HG03066 (cell line): ENCODE data around the gene EFHD2.
"Not testable (repeated sequence)": the region's sequence is repeated elsewhere in the genome, so short reads cannot be mapped to it uniquely, and the experiment has no call there.

Experiments used
- ATAC-seq: cut with Tn5 transposase; IDR thresholded peaks from one replicate; pipeline ENCODE4 v1.9.1; 2021; ENCODE audit warnings: low read depth; ENCODE audit not compliant: unreplicated experiment

Gene EFHD2

DNA sequence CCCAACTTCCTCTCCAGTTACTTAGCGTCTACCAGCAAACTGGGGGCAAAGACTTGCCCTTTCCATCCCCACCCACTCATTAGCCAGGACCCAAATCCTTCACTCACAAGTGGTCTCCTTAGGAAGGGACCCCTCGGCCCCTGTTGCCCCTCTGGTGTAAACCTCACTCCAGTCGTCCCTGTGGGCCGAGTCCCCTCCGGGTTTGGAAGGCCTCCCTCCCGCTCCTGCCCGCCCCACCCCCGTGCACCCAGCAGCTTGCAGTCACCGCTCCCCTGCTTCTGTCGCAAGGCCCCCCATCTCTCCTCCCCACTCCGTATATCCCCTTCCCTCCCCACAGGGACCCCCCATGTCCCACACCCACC lies 1.2 kb downstream of the EFHD2 start:
- no peak for ATAC-seq

DNA sequence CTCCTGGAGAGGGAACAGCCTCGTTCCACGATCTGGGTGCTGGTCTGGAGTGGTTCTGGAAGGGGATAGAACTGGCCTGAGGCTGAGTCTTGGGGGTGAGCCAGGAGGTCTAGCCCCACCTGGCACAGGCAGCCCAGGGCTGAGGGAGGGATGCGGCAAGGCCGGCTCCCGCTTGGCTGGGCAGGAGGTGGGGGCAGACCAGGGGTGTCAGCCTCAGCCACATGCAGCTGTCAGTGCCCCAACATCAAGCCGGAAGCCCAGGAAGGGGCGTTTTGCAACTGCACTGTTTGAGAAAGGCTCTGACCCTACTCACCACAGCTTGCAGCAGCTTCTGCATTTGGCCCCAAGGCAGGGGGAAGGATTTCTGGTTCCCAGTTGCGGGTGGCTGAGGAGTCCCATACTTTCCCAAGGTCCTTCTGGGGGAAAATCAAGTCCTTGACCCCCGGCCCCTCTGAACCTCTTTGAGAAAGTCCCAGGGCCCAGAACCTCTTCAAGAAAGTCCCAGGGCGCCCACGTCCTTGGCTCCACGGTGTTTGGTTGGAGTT lies 2.0 kb downstream of the EFHD2 start:
- ATAC-seq: peak; percentile 50

DNA sequence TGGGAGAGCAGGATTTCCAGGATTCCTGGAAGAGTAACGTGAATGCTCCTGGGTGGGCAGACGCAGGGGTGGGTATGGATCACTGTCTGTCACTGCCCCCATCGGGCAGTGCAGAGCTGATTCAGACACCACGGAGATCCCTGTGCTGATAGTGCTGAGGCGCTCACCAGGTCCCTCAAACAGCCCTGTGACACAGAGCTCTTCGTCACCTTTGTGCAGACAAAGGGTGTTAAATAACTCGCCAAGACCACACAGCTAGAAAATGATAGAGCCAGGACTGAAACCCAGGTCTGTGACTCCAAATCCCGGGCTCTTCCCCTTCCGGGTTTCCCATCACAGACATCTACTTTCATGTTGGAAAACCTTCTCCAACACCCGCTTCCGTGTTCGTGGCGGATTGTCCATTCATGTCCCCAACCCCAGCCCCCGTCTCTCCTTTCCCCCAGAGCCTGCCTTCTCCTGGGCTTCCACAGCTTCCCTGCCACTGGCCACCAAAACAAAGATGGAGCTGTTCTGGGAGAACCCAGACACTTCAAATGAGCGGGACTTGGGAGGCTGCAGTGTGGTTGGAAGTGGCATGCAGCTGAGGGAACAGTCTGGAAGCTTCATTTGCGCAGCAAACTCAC lies 2.6 kb downstream of the EFHD2 start:
- no peak for ATAC-seq

DNA sequence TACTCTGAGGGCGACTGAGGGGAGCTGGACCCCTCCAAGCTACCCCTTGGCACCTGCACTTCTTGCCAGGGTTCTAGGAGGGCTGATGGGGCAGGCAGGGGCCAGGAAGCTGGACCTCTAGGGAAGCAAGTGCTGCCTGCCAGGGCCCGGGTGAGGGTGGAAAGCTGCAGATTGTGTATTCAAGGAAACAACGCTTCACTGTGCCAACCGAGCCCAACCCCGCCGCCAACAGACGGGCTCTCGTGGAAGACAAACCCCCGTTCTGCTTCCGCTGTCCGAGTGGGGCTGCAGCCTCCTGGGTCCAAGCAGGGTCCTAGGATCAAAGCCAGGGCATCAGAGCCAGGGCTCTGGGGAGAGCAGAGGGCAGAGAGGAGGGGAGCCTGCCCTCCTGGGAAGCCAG lies 3.2 kb downstream of the EFHD2 start:
- no peak for ATAC-seq

DNA sequence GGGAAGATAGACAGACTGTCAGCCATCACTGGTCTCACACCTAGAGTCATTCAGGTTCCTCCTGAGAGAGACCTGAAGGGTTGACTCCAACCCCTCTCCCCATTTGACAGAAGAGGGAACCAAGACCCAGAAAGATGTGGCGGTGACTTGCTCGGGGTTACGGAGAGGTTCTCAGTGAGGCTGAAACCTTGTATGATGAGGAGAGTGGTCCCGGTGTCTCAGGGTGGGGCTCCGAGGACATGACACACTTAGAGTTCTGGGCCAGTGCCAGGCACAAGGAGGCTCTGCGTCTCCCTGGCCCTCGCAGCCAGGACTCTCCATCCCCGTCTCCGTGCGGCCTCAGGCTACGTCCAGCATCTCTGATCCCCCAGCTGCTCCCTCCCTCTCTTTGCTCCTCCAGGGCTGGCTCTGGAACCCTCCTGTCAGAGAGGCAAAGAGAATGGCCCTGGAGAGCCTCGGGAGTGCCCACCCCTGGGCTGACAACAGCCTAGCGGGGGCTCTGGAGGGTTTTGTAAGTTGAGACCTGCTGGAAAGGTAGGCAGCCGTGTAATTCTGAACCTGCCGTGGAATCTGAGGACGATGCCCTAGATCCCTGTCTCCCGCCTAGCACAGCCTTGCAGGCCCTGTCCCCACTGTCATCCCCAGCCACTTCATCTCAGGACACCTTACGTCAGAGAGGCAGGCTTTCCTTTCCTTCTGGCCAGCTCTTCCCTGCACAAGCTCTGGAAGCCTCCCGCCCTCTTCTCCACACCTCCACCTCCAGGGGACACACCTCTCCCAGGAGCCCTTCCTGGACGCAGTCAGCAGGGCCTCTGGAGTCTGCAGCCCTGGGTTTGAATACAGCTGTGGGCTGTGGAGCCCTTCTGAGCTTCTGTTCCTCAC lies 4.1 kb downstream of the EFHD2 start:
- ATAC-seq: no peak

DNA sequence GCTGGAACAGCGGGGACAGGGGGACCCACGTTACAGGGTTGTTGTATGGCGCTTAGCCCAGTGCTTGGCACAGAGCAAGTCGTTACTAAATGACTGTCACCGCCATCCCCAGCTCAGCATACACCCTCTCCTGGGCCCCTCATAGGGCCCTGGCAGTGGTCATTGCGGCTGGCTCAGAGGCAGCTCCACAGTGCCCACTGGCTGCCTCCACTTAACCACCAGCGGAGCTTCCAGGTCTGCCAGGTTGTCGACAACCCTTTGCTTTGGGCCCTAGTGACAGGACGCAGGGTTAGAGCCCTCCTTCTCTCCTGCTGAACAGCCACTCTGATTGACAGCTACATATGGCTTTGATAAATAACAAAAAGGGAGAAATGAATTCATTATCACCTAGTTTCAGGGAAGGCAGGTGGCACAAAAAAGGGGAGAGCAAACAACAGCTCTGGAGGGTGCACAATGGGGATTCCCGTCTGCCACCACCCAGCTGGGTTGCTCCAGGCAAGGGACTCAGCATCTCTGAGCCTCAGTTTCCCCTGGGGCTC lies 4.8 kb downstream of the EFHD2 start:
- ATAC-seq: no peak

DNA sequence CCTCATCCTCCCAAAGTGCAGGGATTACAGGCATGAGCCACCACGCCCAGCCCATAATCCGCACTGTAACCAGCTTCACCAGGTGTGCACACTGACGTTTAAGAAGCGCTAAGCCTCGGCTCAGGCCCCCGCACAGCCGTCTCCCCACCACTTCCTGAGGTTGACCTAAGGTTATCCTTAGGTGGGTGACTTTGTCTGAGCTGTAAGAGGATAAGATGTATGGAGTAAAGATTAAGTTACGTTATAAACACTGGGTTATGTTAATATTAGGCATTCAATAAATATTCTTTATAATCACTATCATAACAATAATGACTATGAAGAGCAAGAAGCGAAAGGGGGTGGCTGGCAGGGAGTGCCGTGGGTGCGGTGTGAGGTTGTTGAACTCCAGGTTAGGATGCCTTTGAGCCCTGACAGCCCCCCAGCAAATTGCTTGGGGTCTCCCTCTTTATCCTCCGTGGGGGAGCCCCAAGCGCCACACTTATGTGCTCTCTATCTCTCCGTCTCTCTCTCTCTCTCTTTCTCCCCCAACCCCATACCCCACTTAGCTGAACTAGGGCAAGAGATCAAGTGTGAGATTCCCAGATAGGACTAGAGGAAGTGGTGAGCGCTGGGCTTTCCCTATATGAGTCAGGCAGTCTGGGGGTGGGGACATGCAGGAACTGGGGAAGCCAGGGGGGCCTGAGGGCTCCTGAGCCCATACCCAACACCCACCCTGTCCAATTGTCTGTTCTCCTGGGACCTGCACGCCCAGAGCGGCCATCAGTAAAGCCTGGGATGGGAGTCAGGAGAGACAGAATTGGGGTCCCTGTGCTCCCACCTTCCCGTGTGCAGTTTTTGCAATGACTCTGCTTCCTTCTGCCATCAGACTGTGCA lies 7.6 kb downstream of the EFHD2 start:
- peak; percentile 53 for ATAC-seq

DNA sequence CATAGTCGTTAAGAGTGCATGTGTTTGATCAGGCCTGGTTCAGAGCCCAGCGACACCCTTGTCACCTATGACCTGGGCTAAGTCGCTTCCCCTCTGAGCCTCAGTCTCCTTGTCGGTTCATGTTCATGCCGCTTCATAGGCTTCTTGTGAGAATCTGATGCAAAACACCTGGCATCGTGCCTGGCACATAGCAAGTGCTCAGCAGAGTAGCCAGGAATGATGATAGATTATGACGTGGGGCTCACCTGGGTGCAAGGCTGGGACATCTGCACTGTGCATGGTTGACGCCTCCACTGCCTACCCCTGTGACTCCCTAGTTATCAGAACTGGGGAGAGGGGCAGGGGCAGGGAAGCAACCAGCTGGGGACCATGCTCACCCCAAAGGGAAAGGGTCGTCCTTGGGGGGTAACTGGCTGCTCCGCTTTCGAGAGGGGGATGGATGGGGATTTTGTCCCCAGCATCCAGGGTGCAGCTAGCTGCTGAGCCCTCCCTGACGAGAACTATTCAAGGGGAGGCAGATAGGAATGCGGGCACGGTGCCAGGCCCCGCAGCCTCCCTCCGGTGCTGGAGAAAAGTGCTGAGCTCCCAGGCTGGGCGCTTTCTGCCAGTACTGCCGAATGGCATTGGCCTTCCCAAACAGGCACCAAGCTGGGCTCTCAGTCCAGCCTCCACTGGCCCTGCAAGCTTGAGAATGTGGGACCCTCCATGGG lies 9.3 kb downstream of the EFHD2 start:
- ATAC-seq: no peak

DNA sequence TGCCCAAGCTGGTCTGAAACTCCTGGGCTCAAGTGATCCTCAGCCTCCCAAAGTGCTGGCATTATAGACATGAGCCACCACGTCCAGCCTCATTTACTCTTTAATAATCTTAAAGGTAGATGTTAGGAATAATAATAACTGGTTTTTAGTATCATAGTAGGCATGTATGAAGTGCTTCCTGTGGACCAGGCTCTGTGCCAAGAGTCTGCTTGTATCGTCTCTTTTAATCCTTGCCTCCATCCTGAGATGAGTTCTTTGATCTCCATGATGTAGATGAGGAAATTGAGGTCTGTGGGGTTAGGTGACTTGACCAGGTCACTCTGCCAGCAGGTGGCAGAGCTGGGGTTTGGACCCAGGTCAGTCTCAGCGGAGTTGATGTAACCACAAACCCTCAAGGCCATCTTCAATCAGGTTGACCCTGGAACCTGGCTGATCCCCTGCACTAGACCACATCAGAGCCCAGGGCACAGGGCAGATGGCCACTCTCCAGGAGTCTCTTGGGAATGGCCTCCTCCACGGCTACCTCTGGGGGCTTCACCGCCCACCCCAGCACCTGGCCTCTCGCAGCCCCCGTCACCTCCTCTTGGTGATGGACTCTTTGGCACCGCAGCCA lies 11.3 kb downstream of the EFHD2 start:
- ATAC-seq: no peak

DNA sequence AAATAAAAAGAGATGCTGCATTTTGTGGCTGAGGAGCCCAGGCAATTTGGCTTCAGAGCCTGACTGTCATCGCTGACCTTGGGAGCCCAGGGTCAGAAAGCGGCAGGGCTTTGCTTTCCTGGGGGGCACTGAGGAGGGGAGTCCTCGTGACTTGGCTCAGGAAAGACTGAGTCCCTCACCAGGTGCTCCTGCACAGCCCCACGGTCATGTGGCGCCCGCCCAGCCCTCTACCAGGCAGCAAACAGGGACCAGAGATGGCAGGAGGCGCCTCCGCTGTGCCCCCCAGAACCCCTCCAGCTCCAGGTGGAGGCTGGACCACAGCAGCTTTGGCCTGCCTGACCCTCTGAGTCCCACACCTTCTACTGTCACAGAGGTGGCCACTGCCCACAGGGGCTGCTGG lies 13.2 kb downstream of the EFHD2 start:
- no peak for ATAC-seq

DNA sequence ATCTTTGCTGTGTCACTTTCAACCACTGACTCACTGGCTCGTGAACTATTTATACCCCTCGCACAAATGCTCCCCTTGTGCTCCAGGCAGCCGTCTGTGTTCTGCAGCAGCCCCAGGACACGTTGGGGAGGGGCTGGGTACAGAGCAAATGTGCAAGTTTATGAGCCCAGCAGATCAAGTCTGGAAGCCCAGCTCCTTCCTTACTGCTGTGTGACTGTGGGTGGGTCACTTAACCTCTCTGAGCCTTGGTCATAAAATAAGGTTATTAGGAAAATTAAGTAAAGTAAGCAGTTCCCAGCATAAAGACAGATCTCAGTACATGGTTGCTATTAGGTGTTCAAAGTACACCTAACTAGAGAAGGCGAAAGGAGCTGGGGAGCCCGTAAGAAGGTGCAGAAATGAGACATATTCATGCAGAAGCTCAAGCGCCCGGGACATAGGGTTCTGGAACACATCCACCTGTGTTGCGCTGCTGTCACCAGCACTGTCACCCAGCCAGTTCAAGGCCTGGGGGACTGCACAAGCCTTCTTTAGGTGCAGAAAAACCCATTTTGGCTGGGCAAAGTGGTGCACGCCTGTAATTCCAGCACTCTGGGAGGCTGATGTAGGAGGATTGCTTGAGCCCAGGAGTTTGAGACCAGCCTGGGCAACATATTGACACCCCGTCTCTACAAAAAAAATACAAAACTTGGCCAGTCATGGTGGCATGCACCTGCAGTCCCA lies 13.8 kb downstream of the EFHD2 start:
- no peak for ATAC-seq

DNA sequence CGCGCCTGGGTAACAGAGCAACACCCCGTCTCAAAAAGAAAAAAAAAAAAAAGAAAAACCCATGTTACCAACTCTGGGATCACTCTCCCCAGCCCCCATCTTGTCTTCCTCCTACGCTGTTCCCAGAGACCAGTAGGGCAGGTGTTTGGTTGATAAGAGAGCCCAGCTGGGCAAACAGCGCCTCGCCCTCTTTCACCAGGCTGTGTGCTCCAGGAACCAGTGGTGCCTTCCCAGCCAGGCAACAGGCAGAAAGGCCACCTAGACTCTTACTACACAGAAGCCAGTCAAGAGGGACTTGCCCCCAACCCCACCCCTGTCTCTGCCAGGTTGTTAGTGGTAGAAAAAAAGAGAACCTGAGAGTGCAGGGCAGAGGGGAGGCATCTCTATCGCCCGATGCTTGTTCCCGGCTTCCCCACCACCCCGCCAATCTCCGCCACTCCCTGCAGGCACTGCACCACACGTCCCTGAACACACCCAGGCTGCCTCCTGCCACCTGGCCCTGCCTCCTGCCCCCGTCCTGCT lies 14.5 kb downstream of the EFHD2 start:
- ATAC-seq: no peak

DNA sequence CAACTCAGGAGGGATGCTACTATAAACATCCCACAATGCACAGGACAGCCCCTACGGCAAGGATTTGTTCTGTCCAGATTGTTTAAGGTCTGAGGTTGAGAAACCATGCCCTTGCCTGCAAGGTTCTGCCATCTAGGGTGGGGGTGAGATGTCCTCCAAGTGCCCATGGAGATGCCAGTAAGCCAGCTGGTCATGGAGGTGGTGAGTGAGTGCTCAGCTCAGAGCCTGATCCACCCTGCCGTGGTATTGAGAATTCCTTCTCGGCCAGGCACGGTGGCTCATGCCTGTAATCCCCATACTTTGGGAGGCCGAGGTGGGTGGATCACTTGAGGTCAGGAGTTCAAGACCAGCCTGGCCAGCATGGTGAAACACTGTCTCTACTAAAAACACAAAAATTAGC lies 15.3 kb downstream of the EFHD2 start:
- no peak for ATAC-seq

DNA sequence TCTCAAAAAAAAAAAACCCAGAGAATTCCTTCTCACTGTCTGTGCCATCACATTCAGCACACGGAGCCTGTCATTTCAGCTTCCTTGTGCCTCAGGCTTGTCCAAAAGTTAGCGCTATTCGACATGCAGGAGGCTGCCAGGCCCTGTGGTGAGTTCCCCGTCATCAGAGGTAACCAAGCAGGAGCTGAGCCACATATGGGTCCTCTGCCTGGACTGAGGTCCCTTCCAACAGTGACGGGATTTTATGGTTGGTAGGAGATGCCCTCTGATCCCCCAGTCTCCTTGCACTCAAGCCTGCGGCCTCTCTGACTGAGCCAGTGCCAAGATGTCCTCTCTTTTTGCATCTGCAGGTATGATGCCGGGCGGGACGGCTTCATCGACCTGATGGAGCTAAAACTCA lies 15.8 kb downstream of the EFHD2 start:
- no peak for ATAC-seq

DNA sequence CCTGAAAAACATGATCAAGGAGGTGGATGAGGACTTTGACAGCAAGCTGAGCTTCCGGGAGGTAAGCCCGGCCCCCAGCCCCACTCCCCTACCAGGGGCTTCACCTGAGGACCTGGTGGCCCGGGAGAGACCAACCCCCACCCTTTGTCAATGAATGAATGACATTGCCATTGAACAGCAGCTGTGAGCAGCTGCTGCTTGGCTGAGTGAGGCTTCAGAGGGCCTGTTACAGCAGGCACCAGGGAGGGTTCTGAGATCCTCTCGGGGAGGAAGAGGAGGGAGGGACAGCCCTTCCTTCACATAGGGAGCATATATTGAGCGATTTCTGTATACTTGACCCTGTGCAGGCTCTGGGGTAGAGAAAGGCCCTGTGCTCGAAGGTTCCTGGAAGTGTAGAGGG lies 16.3 kb downstream of the EFHD2 start:
- no peak for ATAC-seq

DNA sequence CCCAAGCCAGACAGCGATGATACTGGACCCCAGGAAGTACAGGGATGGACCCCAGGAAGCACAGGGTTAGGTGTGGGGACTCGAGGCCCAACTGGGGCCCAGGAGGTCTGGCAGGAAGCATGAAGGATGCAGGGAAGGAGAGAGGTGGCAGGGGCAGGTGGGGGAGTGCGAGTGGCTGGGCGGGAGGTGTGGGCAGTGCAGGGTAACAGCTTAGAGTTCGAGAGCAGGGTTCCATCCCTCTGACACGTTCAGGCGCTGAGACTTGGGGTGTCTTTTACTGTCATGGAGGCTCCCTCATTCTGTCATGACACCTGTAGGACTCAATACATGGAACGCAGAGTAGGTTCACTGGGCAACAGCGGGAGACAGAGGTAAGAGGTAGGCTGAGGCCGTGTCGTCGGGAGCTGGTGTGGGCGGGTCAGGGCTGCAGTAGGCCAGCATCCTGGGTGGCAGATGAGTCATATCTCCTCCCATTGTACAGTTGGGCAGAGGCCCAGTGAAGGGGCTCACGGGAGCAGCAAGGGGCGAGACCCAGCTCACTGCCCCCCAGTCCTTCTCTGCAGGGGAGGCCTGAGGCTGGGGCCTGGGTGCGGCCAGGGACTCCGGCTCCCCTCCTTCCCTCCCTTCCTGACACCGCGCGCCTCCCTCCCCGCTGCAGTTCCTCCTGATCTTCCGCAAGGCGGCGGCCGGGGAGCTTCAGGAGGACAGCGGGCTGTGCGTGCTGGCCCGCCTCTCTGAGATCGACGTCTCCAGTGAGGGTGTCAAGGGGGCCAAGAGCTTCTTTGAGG lies 17.0 kb downstream of the EFHD2 start:
- no peak for ATAC-seq

DNA sequence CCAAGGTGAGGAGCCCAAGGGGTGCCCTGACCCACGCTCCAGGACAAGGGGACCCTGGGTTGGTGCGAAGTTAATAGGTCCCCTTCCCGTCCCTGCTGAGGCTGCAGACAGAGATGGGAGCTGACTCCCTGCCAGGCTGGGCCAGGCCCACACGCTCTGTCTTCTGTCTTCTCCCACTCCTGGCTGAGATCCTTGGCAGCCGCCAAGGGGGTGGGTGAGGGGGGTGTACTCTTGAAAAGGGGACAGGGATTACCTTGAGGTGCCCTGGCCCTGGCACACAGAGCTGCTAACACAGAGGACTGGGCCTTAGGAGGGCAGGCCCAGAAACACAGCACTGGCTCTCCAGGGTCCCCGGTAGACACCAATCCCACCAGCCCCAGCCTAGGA lies 17.6 kb downstream of the EFHD2 start:
- no peak for ATAC-seq

DNA sequence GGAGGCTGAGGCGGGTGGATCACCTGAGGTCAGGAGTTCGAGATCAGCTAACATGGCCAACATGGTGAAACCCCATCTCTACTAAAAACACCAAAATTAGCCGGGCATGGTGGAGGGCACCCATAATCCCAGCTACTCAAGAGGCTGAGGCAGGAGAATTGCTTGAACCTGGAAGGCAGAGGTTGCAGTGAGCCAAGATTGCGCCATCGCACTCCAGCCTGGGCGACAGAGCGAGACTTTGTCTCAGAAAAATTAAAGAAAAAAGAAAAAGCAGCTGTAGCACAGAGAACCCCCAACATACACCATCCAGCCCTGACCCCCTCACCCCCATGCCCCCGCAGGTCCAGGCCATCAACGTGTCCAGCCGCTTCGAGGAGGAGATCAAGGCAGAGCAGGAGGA lies 18.6 kb downstream of the EFHD2 start:
- not testable (repeated sequence) for ATAC-seq
